Measurements from ENCODE around the gene LEF1. TPM values are rescaled to one million over a fixed set of nuclear protein-coding genes. Genes with fewer than 3 reads are reported as not detected.

LEF1 gene
- total RNA-seq, 1 donor from 2014 or later = 2.8 TPM

DNA sequence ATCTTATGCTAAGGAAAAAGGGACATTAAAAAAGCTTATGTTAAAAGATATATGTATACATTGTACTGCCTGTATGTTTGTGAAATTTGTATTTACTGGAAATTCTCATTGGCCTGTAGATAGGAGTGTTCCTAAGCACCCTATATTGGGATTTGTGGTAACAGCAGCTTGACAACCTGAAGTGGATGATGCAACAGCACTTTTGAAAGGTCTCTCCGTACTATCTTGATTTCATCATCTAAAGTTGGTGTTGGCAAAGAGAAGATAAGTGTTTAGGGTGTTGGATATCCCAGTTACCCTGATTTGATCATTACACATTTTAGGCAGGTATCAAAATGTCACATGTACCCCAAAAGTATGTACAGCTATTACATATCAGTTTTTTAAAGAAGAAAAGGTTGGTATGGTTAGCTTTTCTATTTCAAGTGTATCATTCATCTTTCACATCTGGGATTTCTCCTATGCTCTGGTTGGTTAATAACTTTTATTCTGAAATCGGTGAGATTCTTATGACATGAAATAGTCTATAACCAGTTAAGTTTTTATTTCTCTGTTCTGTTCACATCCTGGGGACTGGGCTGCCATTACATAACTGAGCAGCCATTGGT, 168.7 kb downstream of the LEF1 start:
- TF ChIP-seq, protein P1, sequence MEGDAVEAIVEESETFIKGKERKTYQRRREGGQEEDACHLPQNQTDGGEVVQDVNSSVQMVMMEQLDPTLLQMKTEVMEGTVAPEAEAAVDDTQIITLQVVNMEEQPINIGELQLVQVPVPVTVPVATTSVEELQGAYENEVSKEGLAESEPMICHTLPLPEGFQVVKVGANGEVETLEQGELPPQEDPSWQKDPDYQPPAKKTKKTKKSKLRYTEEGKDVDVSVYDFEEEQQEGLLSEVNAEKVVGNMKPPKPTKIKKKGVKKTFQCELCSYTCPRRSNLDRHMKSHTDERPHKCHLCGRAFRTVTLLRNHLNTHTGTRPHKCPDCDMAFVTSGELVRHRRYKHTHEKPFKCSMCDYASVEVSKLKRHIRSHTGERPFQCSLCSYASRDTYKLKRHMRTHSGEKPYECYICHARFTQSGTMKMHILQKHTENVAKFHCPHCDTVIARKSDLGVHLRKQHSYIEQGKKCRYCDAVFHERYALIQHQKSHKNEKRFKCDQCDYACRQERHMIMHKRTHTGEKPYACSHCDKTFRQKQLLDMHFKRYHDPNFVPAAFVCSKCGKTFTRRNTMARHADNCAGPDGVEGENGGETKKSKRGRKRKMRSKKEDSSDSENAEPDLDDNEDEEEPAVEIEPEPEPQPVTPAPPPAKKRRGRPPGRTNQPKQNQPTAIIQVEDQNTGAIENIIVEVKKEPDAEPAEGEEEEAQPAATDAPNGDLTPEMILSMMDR (IDR thresholded peaks at IDR 0.05) = no peak
- Mint-ChIP-seq H3K27me3 (ENCODE audit: low read depth) (no peaks in the 10 kb centered on the region), H3K4me3 (ENCODE audit: unreplicated experiment) (no peak overlapping the region), H3K4me1 (ENCODE audit: low read depth) (peaks cover 47% of the 10 kb centered on the region), H3K9me3 (ENCODE audit: low read depth) (no peaks in the 10 kb centered on the region), H3K27ac (ENCODE audit: unreplicated experiment) (no peak overlapping the region), H3K36me3 (ENCODE audit: low read depth) (peaks cover 3% of the 10 kb centered on the region)
- no peak for DNase-seq (ENCODE audit: low spot score)

DNA sequence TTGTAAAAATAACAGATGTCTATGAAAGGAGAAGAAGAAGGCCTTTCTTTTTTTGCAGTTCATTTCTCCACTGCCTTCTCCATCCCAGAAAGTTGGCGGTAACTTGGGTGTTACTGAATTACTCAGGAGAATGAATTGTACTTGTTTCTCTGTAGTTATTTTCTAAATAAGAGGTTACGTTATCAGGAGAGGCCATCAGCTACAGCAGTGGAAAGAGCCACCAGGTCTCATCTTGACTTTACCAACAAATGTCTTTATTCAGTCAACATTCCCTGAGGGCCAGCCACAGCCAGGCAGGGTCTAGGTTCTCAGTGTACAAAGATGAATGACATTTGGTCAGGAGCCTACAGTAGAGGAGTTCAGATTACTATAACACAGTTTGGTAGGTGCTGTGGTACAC, 170.9 kb downstream of the LEF1 start:
- no peak for DNase-seq (ENCODE audit: low spot score)
- Mint-ChIP-seq H3K4me1 (ENCODE audit: low read depth) (peaks cover 43% of the 10 kb centered on the region), H3K27ac (ENCODE audit: unreplicated experiment) (peak overlapping the region; percentile 96), H3K27me3 (ENCODE audit: low read depth) (no peaks in the 10 kb centered on the region), H3K36me3 (ENCODE audit: low read depth) (peaks cover 3% of the 10 kb centered on the region), H3K4me3 (ENCODE audit: unreplicated experiment) (no peak overlapping the region), H3K9me3 (ENCODE audit: low read depth) (no peaks in the 10 kb centered on the region)
- TF ChIP-seq, protein P1 (IDR thresholded peaks at IDR 0.05) = no peak

Other genes with a start within 250 kb of the LEF1 start
- gene CYP2U1, start 237.4 kb downstream of the LEF1 start, total RNA-seq = 14.0 to 16.9 TPM (median 16.4 TPM) in 3 replicates
- 20.4 to 27.4 TPM (median 21.6 TPM) in 3 replicates for gene HADH, start 179.0 kb downstream of the LEF1 start, total RNA-seq

All from chondrocyte (in vitro differentiated cells).